ENCODE results near the gene MVP. TPM values are rescaled to one million over a fixed set of nuclear protein-coding genes. Genes with fewer than 3 reads are reported as not detected.

The MVP gene
- total RNA-seq, 4 donors from 2014 or later, result 54.0 to 133 (median 97.6) TPM

- TF ChIP-seq POLR2A (IDR thresholded peaks at IDR 0.05) (no peak), CTCF (IDR thresholded peaks at IDR 0.05) (no peak)
- DNase-seq, result no peak
- intact Hi-C loops (cut with DNase I), result no loop called here
- peaks cover 0 to 10% (median 0%) of the 10 kb centered on the region in 4 donors for H3K27me3 ChIP-seq
- no peaks in the 10 kb centered on the region for H3K9me3 ChIP-seq
- no peak overlapping the region for H3K27ac ChIP-seq
- H3K36me3 ChIP-seq, result no peaks in the 10 kb centered on the region
- no peaks in the 10 kb centered on the region for H3K4me1 ChIP-seq
- no peak overlapping the region for H3K4me3 ChIP-seq
- 73 to 75% methylated on average over 10 of the region's 10 CpGs for WGBS, 2 donors
These were observed 71.5 kb downstream of the MVP start for GRCh38 chr16:29891525-29892457.

GRCh38 chr16:29892458-29892813 is 72.2 kb downstream of the MVP start:
- TF ChIP-seq POLR2A (IDR thresholded peaks at IDR 0.05), result no peak
- 33 to 93% methylated on average over 1 to 3 of the region's 6 CpGs for WGBS, 2 donors
- Histone ChIP-seq H3K4me3 (no peak overlapping the region), H3K9me3 (no peaks in the 10 kb centered on the region), H3K4me1 (no peaks in the 10 kb centered on the region), H3K27ac (no peak overlapping the region), H3K36me3 (no peaks in the 10 kb centered on the region), H3K27me3 (peaks cover 0 to 16% (median 0%) of the 10 kb centered on the region in 4 donors)
- intact Hi-C loops (cut with DNase I), result no loop called here
- DNase-seq, result no peak

- H3K27me3 ChIP-seq, result peaks cover 0 to 25% (median under 1%) of the 10 kb centered on the region in 4 donors
- H3K36me3 ChIP-seq, result no peaks in the 10 kb centered on the region
- WGBS, 2 donors, result 78 to 93% methylated on average over 3 of the region's 3 CpGs
- no peaks in the 10 kb centered on the region for H3K4me1 ChIP-seq
- DNase-seq, result no peak
- intact Hi-C loops (cut with DNase I), result no loop called here
- H3K27ac ChIP-seq, result no peak overlapping the region
- no peak overlapping the region for H3K4me3 ChIP-seq
- no peaks in the 10 kb centered on the region for H3K9me3 ChIP-seq
- TF ChIP-seq POLR2A (IDR thresholded peaks at IDR 0.05) (no peak), CTCF (IDR thresholded peaks at IDR 0.05) (no peak)
These were observed 73.3 kb downstream of the MVP start for GRCh38 chr16:29893553-29893952.

- H3K4me3 ChIP-seq, result no peak overlapping the region
- 64 to 72% methylated on average over 3 to 4 of the region's 4 CpGs for WGBS, 2 donors
- intact Hi-C loops (cut with DNase I), result no loop called here
These were observed 74.1 kb downstream of the MVP start for GRCh38 chr16:29894352-29894751.

GRCh38 chr16:29896841-29897240 is 76.6 kb downstream of the MVP start:
- Histone ChIP-seq H3K4me1 (peaks cover 11 to 26% (median 18%) of the 10 kb centered on the region in 3 donors), H3K4me3 (no peak overlapping the region), H3K27ac (no peak overlapping the region), H3K36me3 (no peaks in the 10 kb centered on the region), H3K9me3 (no peaks in the 10 kb centered on the region), H3K27me3 (peaks cover 0 to 47% (median 7%) of the 10 kb centered on the region in 4 donors)
- 63 to 65% methylated on average over 2 to 5 of the region's 15 CpGs for WGBS, 2 donors
- TF ChIP-seq POLR2A (IDR thresholded peaks at IDR 0.05) (no peak), CTCF (IDR thresholded peaks at IDR 0.05) (no peak)
- no peak for DNase-seq
- intact Hi-C loops (cut with DNase I), result no loop called here

More at GRCh38 chr16:29894352-29894751, 74.1 kb downstream of the MVP start:
- no peaks in the 10 kb centered on the region for H3K36me3 ChIP-seq
- peaks cover 0 to 32% (median 7%) of the 10 kb centered on the region in 4 donors for H3K27me3 ChIP-seq
- no peak for DNase-seq
- TF ChIP-seq POLR2A (IDR thresholded peaks at IDR 0.05), result no peak
- no peak overlapping the region for H3K27ac ChIP-seq
- H3K4me1 ChIP-seq, result peaks cover 0 to 7% (median 4%) of the 10 kb centered on the region in 3 donors
- no peaks in the 10 kb centered on the region for H3K9me3 ChIP-seq

GRCh38 chr16:29897333-29897732 is 77.1 kb downstream of the MVP start:
- Histone ChIP-seq H3K27me3 (peaks cover 0 to 49% (median 7%) of the 10 kb centered on the region in 4 donors), H3K36me3 (no peaks in the 10 kb centered on the region), H3K9me3 (no peaks in the 10 kb centered on the region), H3K4me1 (peaks cover 11 to 26% (median 18%) of the 10 kb centered on the region in 3 donors), H3K27ac (no peak overlapping the region), H3K4me3 (no peak overlapping the region)
- intact Hi-C loops (cut with DNase I), result no loop called here
- DNase-seq, result no peak
- TF ChIP-seq CTCF (IDR thresholded peaks at IDR 0.05) (no peak), POLR2A (IDR thresholded peaks at IDR 0.05) (no peak)
- 40 to 44% methylated on average over 4 of the region's 4 CpGs for WGBS, 2 donors
